SU-DHL-6 (cell line): ENCODE measurements around the gene MCUR1.

Experiments used
- CTCF ChIP-seq: fragments of 200-600 bp; sonication (generic); IDR thresholded peaks from one replicate; pipeline ENCODE4 v1.5.1; 2017; ENCODE audit warnings: antibody characterized with exemption, mild to moderate bottlenecking, low read length, moderate library complexity; ENCODE audit not compliant: insufficient read depth, poor library complexity, severe bottlenecking
- EZH2phosphoT487 ChIP-seq: fragments of 200-600 bp; sonication (generic), shearing (Covaris generic); conservative IDR thresholded peaks from 2 replicates; pipeline ENCODE4 v1.6.1; 2018; ENCODE audit warnings: mild to moderate bottlenecking, antibody characterized with exemption, low read length, moderate library complexity, mixed read lengths

GRCh38 chr6:13854716-13855250 is 40.4 kb upstream of the MCUR1 start:
- no peak for TF ChIP-seq CTCF
- no peak for TF ChIP-seq EZH2phosphoT487
